HG03460 (cell line): ENCODE data around the gene TMEM117.

Experiments
- ATAC-seq: cut with Tn5 transposase; IDR thresholded peaks from one replicate; pipeline ENCODE4 v1.9.1; 2021; ENCODE audit not compliant: unreplicated experiment

TMEM117 gene

GRCh38 chr12:43883748-43884147 lies 47.9 kb downstream of the TMEM117 start:
- no peak for ATAC-seq

GRCh38 chr12:43884683-43885410 lies 49.0 kb downstream of the TMEM117 start:
- no peak for ATAC-seq

GRCh38 chr12:43887397-43887796 lies 51.5 kb downstream of the TMEM117 start:
- no peak for ATAC-seq

GRCh38 chr12:43891856-43892574 lies 56.1 kb downstream of the TMEM117 start:
- ATAC-seq: no peak

- no peak for ATAC-seq
Measured at GRCh38 chr12:43893670-43894069, 57.8 kb downstream of the TMEM117 start.

- no peak for ATAC-seq
Measured at GRCh38 chr12:43895580-43896206, 59.8 kb downstream of the TMEM117 start.

GRCh38 chr12:43896496-43896895 lies 60.6 kb downstream of the TMEM117 start:
- ATAC-seq: no peak

- no peak for ATAC-seq
Measured at GRCh38 chr12:43898474-43898873, 62.6 kb downstream of the TMEM117 start.

- ATAC-seq: no peak
Measured at GRCh38 chr12:43899574-43899973, 63.7 kb downstream of the TMEM117 start.

GRCh38 chr12:43903686-43904085 lies 67.8 kb downstream of the TMEM117 start:
- no peak for ATAC-seq

GRCh38 chr12:43912859-43913258 lies 77.0 kb downstream of the TMEM117 start:
- no peak for ATAC-seq

GRCh38 chr12:43914391-43914790 lies 78.5 kb downstream of the TMEM117 start:
- ATAC-seq: no peak

- no peak for ATAC-seq
Measured at GRCh38 chr12:43914923-43915468, 79.1 kb downstream of the TMEM117 start.

GRCh38 chr12:43917896-43918295 lies 82.0 kb downstream of the TMEM117 start:
- ATAC-seq: no peak

- no peak for ATAC-seq
Measured at GRCh38 chr12:43921666-43922337, 85.9 kb downstream of the TMEM117 start.

GRCh38 chr12:43930032-43930431 lies 94.2 kb downstream of the TMEM117 start:
- no peak for ATAC-seq

- no peak for ATAC-seq
Measured at GRCh38 chr12:43931187-43931586, 95.3 kb downstream of the TMEM117 start.

GRCh38 chr12:43935581-43935980 lies 99.7 kb downstream of the TMEM117 start:
- ATAC-seq: no peak

- no peak for ATAC-seq
Measured at GRCh38 chr12:43937947-43938346, 102.1 kb downstream of the TMEM117 start.

- no peak for ATAC-seq
Measured at GRCh38 chr12:43942379-43942778, 106.5 kb downstream of the TMEM117 start.

- no peak for ATAC-seq
Measured at GRCh38 chr12:43945983-43946382, 110.1 kb downstream of the TMEM117 start.
